ENCODE data around the gene CD53.

GRCh38 chr1:110918016-110918415, 45.1 kb downstream of the CD53 start:
- TF ChIP-seq SNRNP70 (optimal IDR thresholded peaks at IDR 0.05; ENCODE audit: low read depth, low read length) = no peak
- no peak for TF ChIP-seq CTCF (IDR thresholded peaks at IDR 0.05 in 2 of 3, conservative IDR thresholded peaks at IDR 0.05 in 1 of 3; ENCODE audit: insufficient read depth in 2 of 3, low read depth in 1 of 3, low read length in 3 of 3)
- no peak for TF ChIP-seq STAT5A (IDR thresholded peaks at IDR 0.05; ENCODE audit: borderline replicate concordance, low read length)
- TF ChIP-seq ZNF764 (CRISPR knock-in tag; IDR thresholded peaks at IDR 0.05; ENCODE audit: low read depth) = no peak

All from K562 (cell line).